Measurements from ENCODE around the gene CFLAR. TPM values are rescaled to one million over a fixed set of nuclear protein-coding genes. Genes with fewer than 3 reads are reported as not detected.
"Not testable (repeated sequence)": the region's sequence is repeated elsewhere in the genome, so short reads cannot be mapped to it uniquely, and the experiment has no call there.

CFLAR gene
- total RNA-seq, 3 donors from 2014 or later (not counting 1 experiment from before 2014, with no cell fraction given): 415 to 542 (median 445) TPM

GRCh38 chr2:201116959-201117734 lies 1.2 kb downstream of the CFLAR start:
- H3K36me3 ChIP-seq (ENCODE audit: control insufficient read depth, insufficient read depth, low read length): peaks cover 9% of the 10 kb centered on the region
- peak; percentile 21 for TF ChIP-seq CTCF (IDR thresholded peaks at IDR 0.05)
- intact Hi-C loops (cut with micrococcal nuclease): loop anchor here (1.0 to 5.0 kb wide), 7 partner anchors 14 to 405 kb away; partner anchors contain the start of genes BZW1, CLK1, HYCC2 and NIF3L1
- H3K27me3 ChIP-seq (ENCODE audit: control insufficient read depth, insufficient read depth, low read length): no peaks in the 10 kb centered on the region
- H3K4me3 Mint-ChIP-seq: peak overlapping the region; percentile 95
- DNase-seq: peak in 1 of 2 donors; percentile 85
- H3K4me1 ChIP-seq (ENCODE audit: control insufficient read depth, insufficient read depth, low read length): peaks cover 38% of the 10 kb centered on the region
- H3K36me3 Mint-ChIP-seq: peaks cover 21% of the 10 kb centered on the region
- peak overlapping the region; percentile 93 to 100 for H3K27ac Mint-ChIP-seq
- H3K27ac ChIP-seq (ENCODE audit: low read length): peak overlapping the region; percentile 93
- no peaks in the 10 kb centered on the region for H3K9me3 ChIP-seq (ENCODE audit: control insufficient read depth, insufficient read depth, low read length)
- H3K9me3 Mint-ChIP-seq: peaks cover 0 to 3% of the 10 kb centered on the region in 2 donors
- peak; percentile 32 to 53 (median 46) for ATAC-seq
- no peaks in the 10 kb centered on the region for H3K27me3 Mint-ChIP-seq (ENCODE audit: low read depth in 2 of 2)
- 0% methylated on average over 20 of the region's 22 CpGs for WGBS (ENCODE audit: insufficient coverage)
- peaks cover 67 to 72% of the 10 kb centered on the region in 2 donors for H3K4me1 Mint-ChIP-seq
- H3K4me3 ChIP-seq (ENCODE audit: low read length): peak overlapping the region; percentile 90

GRCh38 chr2:201117735-201118094 lies 1.8 kb downstream of the CFLAR start:
- not testable (repeated sequence) for H3K9me3 Mint-ChIP-seq; H3K9me3 ChIP-seq (ENCODE audit: control insufficient read depth, insufficient read depth, low read length); ATAC-seq; H3K27me3 Mint-ChIP-seq (ENCODE audit: low read depth in 2 of 2); DNase-seq; H3K27me3 ChIP-seq (ENCODE audit: control insufficient read depth, insufficient read depth, low read length)
- peaks cover 21% of the 10 kb centered on the region for H3K36me3 Mint-ChIP-seq
- H3K4me1 ChIP-seq (ENCODE audit: control insufficient read depth, insufficient read depth, low read length): peaks cover 44% of the 10 kb centered on the region
- H3K27ac Mint-ChIP-seq: peak overlapping the region; percentile 93 to 100
- intact Hi-C loops (cut with micrococcal nuclease): loop anchor here (2.0 to 5.0 kb wide), 6 partner anchors 13 to 405 kb away; partner anchors contain the start of genes BZW1, CLK1, NIF3L1 and PPIL3
- peaks cover 73 to 78% of the 10 kb centered on the region in 2 donors for H3K4me1 Mint-ChIP-seq
- H3K4me3 Mint-ChIP-seq: peak overlapping the region; percentile 95
- H3K36me3 ChIP-seq (ENCODE audit: control insufficient read depth, insufficient read depth, low read length): peaks cover 15% of the 10 kb centered on the region
- peak overlapping the region; percentile 93 for H3K27ac ChIP-seq (ENCODE audit: low read length)
- 5% methylated on average over 13 of the region's 13 CpGs for WGBS (ENCODE audit: insufficient coverage)
- peak overlapping the region; percentile 90 for H3K4me3 ChIP-seq (ENCODE audit: low read length)

GRCh38 chr2:201118121-201118960 lies 2.4 kb downstream of the CFLAR start:
- WGBS (ENCODE audit: insufficient coverage): under 1% methylated on average over 48 of the region's 48 CpGs
- peak; percentile 87 to 93 for DNase-seq
- Histone ChIP-seq H3K36me3 (ENCODE audit: control insufficient read depth, insufficient read depth, low read length) (peaks cover 21% of the 10 kb centered on the region), H3K9me3 (ENCODE audit: control insufficient read depth, insufficient read depth, low read length) (no peaks in the 10 kb centered on the region), H3K27me3 (ENCODE audit: control insufficient read depth, insufficient read depth, low read length) (no peaks in the 10 kb centered on the region), H3K4me3 (ENCODE audit: low read length) (peak overlapping the region; percentile 90), H3K4me1 (ENCODE audit: control insufficient read depth, insufficient read depth, low read length) (peaks cover 50% of the 10 kb centered on the region), H3K27ac (ENCODE audit: low read length) (peak overlapping the region; percentile 93)
- H3K4me1 Mint-ChIP-seq: peaks cover 79 to 82% of the 10 kb centered on the region in 2 donors
- H3K4me3 Mint-ChIP-seq: peak overlapping the region; percentile 95
- peak overlapping the region; percentile 93 to 100 for H3K27ac Mint-ChIP-seq
- no peaks in the 10 kb centered on the region for H3K27me3 Mint-ChIP-seq (ENCODE audit: low read depth in 2 of 2)
- peak; percentile 40 for TF ChIP-seq CTCF (IDR thresholded peaks at IDR 0.05)
- H3K36me3 Mint-ChIP-seq: peaks cover 21% of the 10 kb centered on the region
- peak; percentile 46 to 61 (median 54) for ATAC-seq
- intact Hi-C loops (cut with micrococcal nuclease): loop anchor here (5.0 kb wide), 2 partner anchors 306 to 406 kb away; partner anchors contain the start of gene BZW1
- peaks cover 0 to 3% of the 10 kb centered on the region in 2 donors for H3K9me3 Mint-ChIP-seq

Data from natural killer cell (primary cell).